GM23338 (cell line): ENCODE results near the gene MT1F. TPM values are rescaled to one million over a fixed set of nuclear protein-coding genes. Genes with fewer than 3 reads are reported as not detected.
A peak's percentile ranks its signal among the peaks of the same experiment; 100 is the strongest.

Source experiments
- ATAC-seq: fragments of 200-7000 bp; cut with Tn5 transposase; 3 replicates; pipeline ENCODE4 v1.9.1; 2020
- DNase-seq: peaks from one replicate; pipeline ENCODE4 v3.0.0-alpha.2; 2015; ENCODE audit warnings: low spot score
- H2AFZ ChIP-seq: fragments of 200-600 bp; sonication (generic); 2 replicates; pipeline ENCODE4 v1.8.0; 2016; ENCODE audit warnings: antibody characterized with exemption, mild to moderate bottlenecking, moderate library complexity
- H3F3A ChIP-seq: fragments of 200-600 bp; sonication (generic); replicated peaks from 2 replicates; pipeline ENCODE4 v1.8.0; 2017; ENCODE audit warnings: antibody characterized with exemption, mixed run types, low read depth
- H3K27ac ChIP-seq: fragments of 200-600 bp; sonication (generic); 2 replicates; pipeline ENCODE4 v1.6.1; 2016; ENCODE audit warnings: low read depth
- H3K27me3 ChIP-seq: fragments of 200-600 bp; sonication (generic); 2 replicates; pipeline ENCODE4 v1.8.0; 2016; ENCODE audit warnings: mild to moderate bottlenecking, mixed run types, moderate library complexity; ENCODE audit not compliant: insufficient read depth
- H3K36me3 ChIP-seq: fragments of 200-600 bp; sonication (generic); 2 replicates; pipeline ENCODE4 v1.8.0; 2016; ENCODE audit warnings: mild to moderate bottlenecking; ENCODE audit not compliant: insufficient read depth
- H3K4me1 ChIP-seq: fragments of 200-600 bp; sonication (generic); 2 replicates; pipeline ENCODE4 v1.8.0; 2016; ENCODE audit warnings: mild to moderate bottlenecking, moderate library complexity; ENCODE audit not compliant: insufficient read depth
- H3K4me2 ChIP-seq: fragments of 200-600 bp; sonication (generic); 2 replicates; pipeline ENCODE4 v1.7.1; 2017; ENCODE audit warnings: mixed run types
- H3K4me3 ChIP-seq: fragments of 200-600 bp; sonication (generic); 2 replicates; pipeline ENCODE4 v1.6.1; 2016; ENCODE audit warnings: mixed run types
- H3K79me2 ChIP-seq: fragments of 200-600 bp; sonication (generic); replicated peaks from 2 replicates; pipeline ENCODE4 v1.8.0; 2017; ENCODE audit warnings: mild to moderate bottlenecking; ENCODE audit not compliant: insufficient read depth
- H3K9me2 ChIP-seq: fragments of 200-600 bp; sonication (generic); 2 replicates; pipeline ENCODE4 v1.8.0; 2017; ENCODE audit not compliant: insufficient read depth
- H4K20me1 ChIP-seq: fragments of 200-600 bp; sonication (generic); replicated peaks from 2 replicates; pipeline ENCODE4 v1.8.0; 2017; ENCODE audit warnings: mild to moderate bottlenecking; ENCODE audit not compliant: insufficient read depth
- H3K27ac Mint-ChIP-seq: 2 replicates; pipeline ENCODE4 v1.8.0; 2020; ENCODE audit warnings: inconsistent platforms, mild to moderate bottlenecking, moderate library complexity, mixed read lengths
- H3K27me3 Mint-ChIP-seq: 3 replicates; pipeline ENCODE4 v1.8.0; 2022; ENCODE audit warnings: low read depth, mild to moderate bottlenecking, moderate library complexity, mixed read lengths, inconsistent platforms; ENCODE audit not compliant: insufficient read depth, poor library complexity
- H3K36me3 Mint-ChIP-seq: 3 replicates; pipeline ENCODE4 v1.8.0; 2021; ENCODE audit warnings: low read depth, mild to moderate bottlenecking, inconsistent platforms, moderate library complexity, mixed read lengths
- H3K4me1 Mint-ChIP-seq: 3 replicates; pipeline ENCODE4 v1.8.0; 2020; ENCODE audit warnings: mild to moderate bottlenecking, inconsistent platforms, mixed read lengths
- H3K4me3 Mint-ChIP-seq: 3 replicates; pipeline ENCODE4 v1.8.0; 2021; ENCODE audit warnings: moderate library complexity, mild to moderate bottlenecking, inconsistent platforms, mixed read lengths
- H3K9me3 Mint-ChIP-seq: 3 replicates; pipeline ENCODE4 v1.8.0; 2020; ENCODE audit warnings: moderate library complexity, mild to moderate bottlenecking, inconsistent platforms, mixed read lengths
- CREB1 ChIP-seq: fragments of 250-450 bp; sonication (Bioruptor Pico); IDR thresholded peaks from 2 replicates; pipeline ENCODE4 v1.5.0; 2020; ENCODE audit warnings: low read depth, mild to moderate bottlenecking, moderate library complexity
- EZH2 ChIP-seq: fragments of 200-600 bp; sonication (generic); IDR thresholded peaks from one replicate; pipeline ENCODE4 v1.8.0; 2017; ENCODE audit warnings: antibody characterized with exemption, mild to moderate bottlenecking, low read depth; ENCODE audit not compliant: unreplicated experiment
- NANOG ChIP-seq: IDR thresholded peaks from 2 replicates; pipeline ENCODE4 v1.6.1; 2016; ENCODE audit warnings: antibody characterized with exemption, borderline replicate concordance
- STAT1 ChIP-seq: IDR thresholded peaks from one replicate; pipeline ENCODE4 v1.6.1; 2016; ENCODE audit warnings: antibody characterized with exemption; ENCODE audit not compliant: unreplicated experiment
- ZNF114 ChIP-seq: fragments of 250-450 bp; sonication (Bioruptor Pico); IDR thresholded peaks from 2 replicates; pipeline ENCODE4 v1.5.0; 2020; ENCODE audit warnings: mild to moderate bottlenecking, moderate library complexity
- polyA plus RNA-seq: library from polyadenylated mRNA; unstranded; fragments of >200 nt; fragmentation: Nextera tagmentation; extraction: Ambion mirVana; gene quantifications from 2 replicates; pipeline ENCODE4 v1.2.1, GENCODE V29; 2016
- total RNA-seq: library from RNA; depleted of rRNA; stranded (reverse); fragments of >200 nt; shearing (Covaris generic); gene quantifications from 2 replicates; pipeline ENCODE4 v1.2.3, GENCODE V29; 2014
- TF ChIP-seq, protein P1 (sequence below): fragments of 250-450 bp; sonication (Bioruptor Pico); IDR thresholded peaks from 2 replicates; pipeline ENCODE4 v1.5.0; 2020; ENCODE audit warnings: mild to moderate bottlenecking, moderate library complexity
- TF ChIP-seq, protein P2 (sequence below): IDR thresholded peaks from one replicate; pipeline ENCODE4 v1.6.1; 2018; ENCODE audit warnings: antibody characterized with exemption; ENCODE audit not compliant: unreplicated experiment
- TF ChIP-seq, protein P3 (sequence below), 2 experiments: fragments of 200-600 bp in 1 of 2; sonication (generic) in 1 of 2; conservative IDR thresholded peaks; 2 replicates each; pipeline versions ENCODE4 v1.5.1 to v1.6.1; 2016 to 2017; ENCODE audit warnings: antibody characterized with exemption in 2 of 2, low read depth in 2 of 2, mild to moderate bottlenecking in 2 of 2, moderate library complexity in 1 of 2

Gene MT1F
- total and polyA plus RNA-seq, 2 experiments from 2014 or later: 7.4 to 107 TPM

DNA sequence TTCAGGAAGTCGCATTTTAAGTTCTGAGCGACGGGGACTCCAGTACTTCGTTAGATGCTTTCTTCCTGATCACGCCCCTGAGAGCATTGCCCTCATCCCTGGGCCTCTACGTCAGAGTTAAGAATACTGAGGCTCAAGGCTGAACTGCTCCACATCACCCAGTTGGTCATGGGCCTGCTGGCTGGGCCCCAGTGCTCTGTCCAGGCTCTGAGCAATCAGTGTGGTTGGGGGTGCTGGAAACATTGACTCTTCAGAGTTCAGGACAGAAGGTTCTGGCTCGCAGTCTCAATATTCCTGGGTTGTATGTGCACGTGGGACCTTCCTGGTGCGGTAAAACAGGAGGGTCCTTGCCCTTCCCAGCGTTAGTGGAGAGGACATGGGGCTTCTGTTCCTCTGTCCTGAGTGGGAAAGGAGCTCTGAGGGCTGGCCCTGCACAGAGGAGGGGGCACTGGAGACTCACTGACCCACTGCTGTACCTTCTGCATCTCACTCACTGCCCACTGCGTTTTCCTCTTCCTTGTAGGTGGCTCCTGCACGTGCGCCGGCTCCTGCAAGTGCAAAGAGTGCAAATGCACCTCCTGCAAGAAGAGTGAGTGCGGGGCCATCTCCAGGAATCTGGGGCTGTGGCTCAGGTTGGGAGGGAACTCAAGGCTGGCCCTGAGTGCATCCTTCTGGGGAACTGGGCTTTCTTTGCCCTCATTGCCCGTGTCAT, 31.7 kb upstream of the MT1F start:
- no peak overlapping the region for H3K27ac ChIP-seq
- H3F3A ChIP-seq: 0 out of 2 replicates have a peak, but pooled peaks cover 8% of the 10 kb centered on the region
- Mint-ChIP-seq H3K27me3 (peaks cover 89% of the 10 kb centered on the region), H3K4me3 (peak overlapping the region; percentile 82), H3K36me3 (peaks cover 14% of the 10 kb centered on the region; the same call in 1 of the 3 replicates), H3K9me3 (peaks cover 11% of the 10 kb centered on the region; the same call in 1 of the 3 replicates), H3K4me1 (peaks cover 35% of the 10 kb centered on the region), H3K27ac (no peak overlapping the region)
- H3K9me2 ChIP-seq: no peaks in the 10 kb centered on the region; the same call in 1 of the 2 replicates
- H3K4me1 ChIP-seq: peaks cover 30% of the 10 kb centered on the region
- H3K27me3 ChIP-seq: peaks cover 100% of the 10 kb centered on the region
- H2AFZ ChIP-seq: peak overlapping the region; percentile 98
- peak overlapping the region; percentile 63 for H3K4me3 ChIP-seq
- TF ChIP-seq EZH2: peak; percentile 95
- TF ChIP-seq, protein P1, sequence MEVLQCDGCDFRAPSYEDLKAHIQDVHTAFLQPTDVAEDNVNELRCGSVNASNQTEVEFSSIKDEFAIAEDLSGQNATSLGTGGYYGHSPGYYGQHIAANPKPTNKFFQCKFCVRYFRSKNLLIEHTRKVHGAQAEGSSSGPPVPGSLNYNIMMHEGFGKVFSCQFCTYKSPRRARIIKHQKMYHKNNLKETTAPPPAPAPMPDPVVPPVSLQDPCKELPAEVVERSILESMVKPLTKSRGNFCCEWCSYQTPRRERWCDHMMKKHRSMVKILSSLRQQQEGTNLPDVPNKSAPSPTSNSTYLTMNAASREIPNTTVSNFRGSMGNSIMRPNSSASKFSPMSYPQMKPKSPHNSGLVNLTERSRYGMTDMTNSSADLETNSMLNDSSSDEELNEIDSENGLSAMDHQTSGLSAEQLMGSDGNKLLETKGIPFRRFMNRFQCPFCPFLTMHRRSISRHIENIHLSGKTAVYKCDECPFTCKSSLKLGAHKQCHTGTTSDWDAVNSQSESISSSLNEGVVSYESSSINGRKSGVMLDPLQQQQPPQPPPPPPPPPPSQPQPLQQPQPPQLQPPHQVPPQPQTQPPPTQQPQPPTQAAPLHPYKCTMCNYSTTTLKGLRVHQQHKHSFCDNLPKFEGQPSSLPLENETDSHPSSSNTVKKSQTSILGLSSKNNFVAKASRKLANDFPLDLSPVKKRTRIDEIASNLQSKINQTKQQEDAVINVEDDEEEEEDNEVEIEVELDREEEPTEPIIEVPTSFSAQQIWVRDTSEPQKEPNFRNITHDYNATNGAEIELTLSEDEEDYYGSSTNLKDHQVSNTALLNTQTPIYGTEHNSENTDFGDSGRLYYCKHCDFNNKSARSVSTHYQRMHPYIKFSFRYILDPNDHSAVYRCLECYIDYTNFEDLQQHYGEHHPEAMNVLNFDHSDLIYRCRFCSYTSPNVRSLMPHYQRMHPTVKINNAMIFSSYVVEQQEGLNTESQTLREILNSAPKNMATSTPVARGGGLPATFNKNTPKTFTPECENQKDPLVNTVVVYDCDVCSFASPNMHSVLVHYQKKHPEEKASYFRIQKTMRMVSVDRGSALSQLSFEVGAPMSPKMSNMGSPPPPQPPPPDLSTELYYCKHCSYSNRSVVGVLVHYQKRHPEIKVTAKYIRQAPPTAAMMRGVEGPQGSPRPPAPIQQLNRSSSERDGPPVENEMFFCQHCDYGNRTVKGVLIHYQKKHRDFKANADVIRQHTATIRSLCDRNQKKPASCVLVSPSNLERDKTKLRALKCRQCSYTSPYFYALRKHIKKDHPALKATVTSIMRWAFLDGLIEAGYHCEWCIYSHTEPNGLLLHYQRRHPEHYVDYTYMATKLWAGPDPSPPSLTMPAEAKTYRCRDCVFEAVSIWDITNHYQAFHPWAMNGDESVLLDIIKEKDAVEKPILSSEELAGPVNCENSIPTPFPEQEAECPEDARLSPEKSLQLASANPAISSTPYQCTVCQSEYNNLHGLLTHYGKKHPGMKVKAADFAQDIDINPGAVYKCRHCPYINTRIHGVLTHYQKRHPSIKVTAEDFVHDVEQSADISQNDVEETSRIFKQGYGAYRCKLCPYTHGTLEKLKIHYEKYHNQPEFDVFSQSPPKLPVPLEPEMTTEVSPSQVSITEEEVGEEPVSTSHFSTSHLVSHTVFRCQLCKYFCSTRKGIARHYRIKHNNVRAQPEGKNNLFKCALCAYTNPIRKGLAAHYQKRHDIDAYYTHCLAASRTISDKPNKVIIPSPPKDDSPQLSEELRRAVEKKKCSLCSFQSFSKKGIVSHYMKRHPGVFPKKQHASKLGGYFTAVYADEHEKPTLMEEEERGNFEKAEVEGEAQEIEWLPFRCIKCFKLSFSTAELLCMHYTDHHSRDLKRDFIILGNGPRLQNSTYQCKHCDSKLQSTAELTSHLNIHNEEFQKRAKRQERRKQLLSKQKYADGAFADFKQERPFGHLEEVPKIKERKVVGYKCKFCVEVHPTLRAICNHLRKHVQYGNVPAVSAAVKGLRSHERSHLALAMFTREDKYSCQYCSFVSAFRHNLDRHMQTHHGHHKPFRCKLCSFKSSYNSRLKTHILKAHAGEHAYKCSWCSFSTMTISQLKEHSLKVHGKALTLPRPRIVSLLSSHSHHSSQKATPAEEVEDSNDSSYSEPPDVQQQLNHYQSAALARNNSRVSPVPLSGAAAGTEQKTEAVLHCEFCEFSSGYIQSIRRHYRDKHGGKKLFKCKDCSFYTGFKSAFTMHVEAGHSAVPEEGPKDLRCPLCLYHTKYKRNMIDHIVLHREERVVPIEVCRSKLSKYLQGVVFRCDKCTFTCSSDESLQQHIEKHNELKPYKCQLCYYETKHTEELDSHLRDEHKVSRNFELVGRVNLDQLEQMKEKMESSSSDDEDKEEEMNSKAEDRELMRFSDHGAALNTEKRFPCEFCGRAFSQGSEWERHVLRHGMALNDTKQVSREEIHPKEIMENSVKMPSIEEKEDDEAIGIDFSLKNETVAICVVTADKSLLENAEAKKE (CRISPR knock-in tag): no peak
- peak overlapping the region; percentile 84 for H3K4me2 ChIP-seq
- H3K79me2 ChIP-seq: no peaks in the 10 kb centered on the region
- ATAC-seq (peak; percentile 18), DNase-seq (no peak)
- peaks cover 8% of the 10 kb centered on the region; the same call in 1 of the 2 replicates for H4K20me1 ChIP-seq
- H3K36me3 ChIP-seq: no peaks in the 10 kb centered on the region

DNA sequence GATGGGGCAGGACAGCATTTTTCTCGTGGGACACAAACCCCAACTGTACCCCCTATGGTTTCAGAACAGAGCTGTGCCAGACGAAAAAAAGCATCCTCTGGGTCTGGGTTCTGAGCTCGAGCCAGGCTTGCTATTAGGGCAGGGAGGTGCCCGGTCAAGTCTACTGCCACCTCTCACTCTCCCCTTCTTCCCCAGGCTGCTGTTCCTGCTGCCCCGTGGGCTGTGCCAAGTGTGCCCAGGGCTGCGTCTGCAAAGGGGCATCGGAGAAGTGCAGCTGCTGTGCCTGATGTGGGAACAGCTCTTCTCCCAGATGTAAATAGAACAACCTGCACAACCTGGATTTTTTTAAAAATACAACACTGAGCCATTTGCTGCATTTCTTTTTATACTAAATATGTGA, 31.1 kb upstream of the MT1F start:
- H3K4me2 ChIP-seq: peak overlapping the region; percentile 62; the same call in 1 of the 2 replicates
- Mint-ChIP-seq H3K4me1 (peaks cover 30% of the 10 kb centered on the region), H3K27ac (no peak overlapping the region), H3K9me3 (peaks cover 11% of the 10 kb centered on the region; the same call in 1 of the 3 replicates), H3K36me3 (peaks cover 14% of the 10 kb centered on the region; the same call in 1 of the 3 replicates), H3K4me3 (peak overlapping the region; percentile 82), H3K27me3 (peaks cover 91% of the 10 kb centered on the region)
- ATAC-seq (no peak), DNase-seq (no peak)
- H3K9me2 ChIP-seq: no peaks in the 10 kb centered on the region; the same call in 1 of the 2 replicates
- no peaks in the 10 kb centered on the region for H3K36me3 ChIP-seq
- no peaks in the 10 kb centered on the region for H3K79me2 ChIP-seq
- H3K27me3 ChIP-seq: peaks cover 100% of the 10 kb centered on the region
- H3K4me1 ChIP-seq: peaks cover 26% of the 10 kb centered on the region
- H3K27ac ChIP-seq: no peak overlapping the region
- no peak overlapping the region for H2AFZ ChIP-seq
- 0 out of 2 replicates have a peak overlapping the region, but pooled peaks have one; percentile 63 for H3K4me3 ChIP-seq
- peaks cover 8% of the 10 kb centered on the region; the same call in 1 of the 2 replicates for H4K20me1 ChIP-seq
- H3F3A ChIP-seq: peaks cover 10% of the 10 kb centered on the region; the same call in 1 of the 2 replicates
- no peak for TF ChIP-seq NANOG
- TF ChIP-seq, protein P2, sequence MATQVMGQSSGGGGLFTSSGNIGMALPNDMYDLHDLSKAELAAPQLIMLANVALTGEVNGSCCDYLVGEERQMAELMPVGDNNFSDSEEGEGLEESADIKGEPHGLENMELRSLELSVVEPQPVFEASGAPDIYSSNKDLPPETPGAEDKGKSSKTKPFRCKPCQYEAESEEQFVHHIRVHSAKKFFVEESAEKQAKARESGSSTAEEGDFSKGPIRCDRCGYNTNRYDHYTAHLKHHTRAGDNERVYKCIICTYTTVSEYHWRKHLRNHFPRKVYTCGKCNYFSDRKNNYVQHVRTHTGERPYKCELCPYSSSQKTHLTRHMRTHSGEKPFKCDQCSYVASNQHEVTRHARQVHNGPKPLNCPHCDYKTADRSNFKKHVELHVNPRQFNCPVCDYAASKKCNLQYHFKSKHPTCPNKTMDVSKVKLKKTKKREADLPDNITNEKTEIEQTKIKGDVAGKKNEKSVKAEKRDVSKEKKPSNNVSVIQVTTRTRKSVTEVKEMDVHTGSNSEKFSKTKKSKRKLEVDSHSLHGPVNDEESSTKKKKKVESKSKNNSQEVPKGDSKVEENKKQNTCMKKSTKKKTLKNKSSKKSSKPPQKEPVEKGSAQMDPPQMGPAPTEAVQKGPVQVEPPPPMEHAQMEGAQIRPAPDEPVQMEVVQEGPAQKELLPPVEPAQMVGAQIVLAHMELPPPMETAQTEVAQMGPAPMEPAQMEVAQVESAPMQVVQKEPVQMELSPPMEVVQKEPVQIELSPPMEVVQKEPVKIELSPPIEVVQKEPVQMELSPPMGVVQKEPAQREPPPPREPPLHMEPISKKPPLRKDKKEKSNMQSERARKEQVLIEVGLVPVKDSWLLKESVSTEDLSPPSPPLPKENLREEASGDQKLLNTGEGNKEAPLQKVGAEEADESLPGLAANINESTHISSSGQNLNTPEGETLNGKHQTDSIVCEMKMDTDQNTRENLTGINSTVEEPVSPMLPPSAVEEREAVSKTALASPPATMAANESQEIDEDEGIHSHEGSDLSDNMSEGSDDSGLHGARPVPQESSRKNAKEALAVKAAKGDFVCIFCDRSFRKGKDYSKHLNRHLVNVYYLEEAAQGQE: no peak
- no peak for TF ChIP-seq ZNF114
- no peak for TF ChIP-seq EZH2
- TF ChIP-seq CREB1 (CRISPR knock-in tag): no peak
- TF ChIP-seq STAT1: no peak
- TF ChIP-seq, protein P3, sequence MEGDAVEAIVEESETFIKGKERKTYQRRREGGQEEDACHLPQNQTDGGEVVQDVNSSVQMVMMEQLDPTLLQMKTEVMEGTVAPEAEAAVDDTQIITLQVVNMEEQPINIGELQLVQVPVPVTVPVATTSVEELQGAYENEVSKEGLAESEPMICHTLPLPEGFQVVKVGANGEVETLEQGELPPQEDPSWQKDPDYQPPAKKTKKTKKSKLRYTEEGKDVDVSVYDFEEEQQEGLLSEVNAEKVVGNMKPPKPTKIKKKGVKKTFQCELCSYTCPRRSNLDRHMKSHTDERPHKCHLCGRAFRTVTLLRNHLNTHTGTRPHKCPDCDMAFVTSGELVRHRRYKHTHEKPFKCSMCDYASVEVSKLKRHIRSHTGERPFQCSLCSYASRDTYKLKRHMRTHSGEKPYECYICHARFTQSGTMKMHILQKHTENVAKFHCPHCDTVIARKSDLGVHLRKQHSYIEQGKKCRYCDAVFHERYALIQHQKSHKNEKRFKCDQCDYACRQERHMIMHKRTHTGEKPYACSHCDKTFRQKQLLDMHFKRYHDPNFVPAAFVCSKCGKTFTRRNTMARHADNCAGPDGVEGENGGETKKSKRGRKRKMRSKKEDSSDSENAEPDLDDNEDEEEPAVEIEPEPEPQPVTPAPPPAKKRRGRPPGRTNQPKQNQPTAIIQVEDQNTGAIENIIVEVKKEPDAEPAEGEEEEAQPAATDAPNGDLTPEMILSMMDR (conservative IDR thresholded peaks at IDR 0.05; ENCODE audit: low read depth in 2 of 2): no peak
